Prostate gland (tissue), 2 donors: ENCODE results near the gene TMC4. TPM values are rescaled to one million over a fixed set of nuclear protein-coding genes. Genes with fewer than 3 reads are reported as not detected.
"Not testable (repeated sequence)": the region's sequence is repeated elsewhere in the genome, so short reads cannot be mapped to it uniquely, and the experiment has no call there.

Experiments used
- DNase-seq: peaks from one replicate; pipeline ENCODE4 v3.0.0-alpha.2; 2019; ENCODE audit warnings: low spot score
- H3K27ac ChIP-seq, 2 donors: fragments of 200-600 bp; sonication (generic); 2 replicates each; pipeline ENCODE4 v1.5.1; 2017 to 2019
- H3K27me3 ChIP-seq: fragments of 200-600 bp; sonication (generic); replicated peaks from 2 replicates; pipeline ENCODE4 v1.5.1; 2019; ENCODE audit not compliant: insufficient read depth
- H3K36me3 ChIP-seq, 2 donors: fragments of 200-600 bp; sonication (generic); 1 replicate in 1 of 2; 2 replicates in 1 of 2; pipeline versions ENCODE4 v1.5.1 to v1.8.1; 2017 to 2019
- H3K4me1 ChIP-seq: fragments of 200-600 bp; sonication (generic); replicated peaks from 2 replicates; pipeline ENCODE4 v1.5.1; 2019
- H3K4me3 ChIP-seq, 2 donors: fragments of 200-600 bp; sonication (generic); 2 replicates each; pipeline ENCODE4 v1.5.1; 2017 to 2019
- H3K9me3 ChIP-seq: fragments of 200-600 bp; sonication (generic); 2 replicates; pipeline ENCODE4 v1.5.1; 2017
- POLR2A ChIP-seq: fragments of 450-650 bp; IDR thresholded peaks from one replicate; pipeline ENCODE4 v1.6.1; 2016; ENCODE audit warnings: antibody characterized with exemption, mild to moderate bottlenecking
- POLR2AphosphoS5 ChIP-seq: sonication (generic); formaldehyde crosslinking; IDR thresholded peaks from one replicate; pipeline ENCODE4 v1.6.1; 2017; ENCODE audit warnings: antibody characterized with exemption
- WGBS: methylation state at CpG from one replicate; pipeline ENCODE4 v1.1.5; 2018; 5-methylcytosine and 5-hydroxymethylcytosine counted together
- intact Hi-C: fragments of 100-400 bp; cut with DNase I; formaldehyde crosslinking; loops from one replicate; pipeline ENCODE4 v1.14.2; 2022
- total RNA-seq, 2 donors: library from RNA; depleted of rRNA; stranded (reverse); fragments of >200 nt; gene quantifications; one replicate each; pipeline ENCODE4 v1.1.0, GENCODE V29; 2016
- TF ChIP-seq, protein P1 (sequence below), 4 experiments: fragments of 200-600 bp in 2 of 4; fragments of 450-650 bp in 2 of 4; sonication (generic) in 2 of 4; IDR thresholded peaks; 1 replicate in 3 of 4; 2 replicates in 1 of 4; pipeline ENCODE4 v1.5.1; 2016 to 2019; ENCODE audit warnings: antibody characterized with exemption in 4 of 4, mild to moderate bottlenecking in 2 of 4, moderate library complexity in 2 of 4

Gene TMC4, protein sequence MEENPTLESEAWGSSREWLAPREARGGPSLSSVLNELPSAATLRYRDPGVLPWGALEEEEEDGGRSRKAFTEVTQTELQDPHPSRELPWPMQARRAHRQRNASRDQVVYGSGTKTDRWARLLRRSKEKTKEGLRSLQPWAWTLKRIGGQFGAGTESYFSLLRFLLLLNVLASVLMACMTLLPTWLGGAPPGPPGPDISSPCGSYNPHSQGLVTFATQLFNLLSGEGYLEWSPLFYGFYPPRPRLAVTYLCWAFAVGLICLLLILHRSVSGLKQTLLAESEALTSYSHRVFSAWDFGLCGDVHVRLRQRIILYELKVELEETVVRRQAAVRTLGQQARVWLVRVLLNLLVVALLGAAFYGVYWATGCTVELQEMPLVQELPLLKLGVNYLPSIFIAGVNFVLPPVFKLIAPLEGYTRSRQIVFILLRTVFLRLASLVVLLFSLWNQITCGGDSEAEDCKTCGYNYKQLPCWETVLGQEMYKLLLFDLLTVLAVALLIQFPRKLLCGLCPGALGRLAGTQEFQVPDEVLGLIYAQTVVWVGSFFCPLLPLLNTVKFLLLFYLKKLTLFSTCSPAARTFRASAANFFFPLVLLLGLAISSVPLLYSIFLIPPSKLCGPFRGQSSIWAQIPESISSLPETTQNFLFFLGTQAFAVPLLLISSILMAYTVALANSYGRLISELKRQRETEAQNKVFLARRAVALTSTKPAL
- 10 to 100 TPM; 40.2 to 88.6 TPM for total RNA-seq

DNA sequence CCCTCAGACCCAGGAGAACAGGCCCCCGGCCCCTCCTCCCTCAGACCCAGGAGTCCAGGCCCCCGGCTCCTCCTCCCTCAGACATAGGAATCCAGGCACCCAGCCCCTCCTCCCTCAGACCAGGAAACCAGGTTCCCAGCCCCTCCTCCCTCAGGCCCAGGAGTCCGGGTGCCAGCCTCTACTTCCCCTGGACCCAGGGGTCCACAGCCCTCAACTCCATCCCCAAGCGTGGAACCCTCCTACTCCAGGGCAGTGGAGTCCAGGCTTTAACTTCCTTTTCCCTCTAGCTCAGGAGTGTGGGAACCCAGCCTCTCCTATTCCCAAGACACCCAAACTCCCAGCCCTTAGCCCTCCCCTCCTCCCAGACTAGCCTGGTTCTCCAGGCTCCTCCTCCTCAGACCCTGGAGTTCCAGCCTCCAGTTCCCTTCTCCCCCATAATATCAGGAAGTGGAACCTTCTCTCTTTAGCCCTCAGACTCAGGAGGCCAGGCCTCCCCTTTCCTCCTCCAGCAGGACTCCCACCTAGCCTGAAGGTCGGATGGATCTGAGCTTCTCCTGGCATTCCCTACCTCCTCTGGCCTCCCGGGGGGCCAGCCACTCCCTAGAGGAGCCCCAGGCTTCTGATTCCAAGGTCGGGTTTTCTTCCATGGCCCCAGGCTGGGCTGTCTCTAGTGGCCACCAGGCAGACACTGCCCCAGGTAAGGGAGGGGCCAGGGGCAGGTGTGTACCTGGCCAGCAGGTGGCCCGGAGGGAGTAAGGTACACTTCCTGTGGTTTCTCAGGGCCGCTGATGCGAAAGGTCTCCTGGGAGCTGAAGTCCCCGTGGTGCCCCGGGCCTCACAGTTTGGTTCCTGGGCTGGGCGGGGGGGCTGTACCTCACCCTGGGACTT is at the start of gene TMC4:
Gene TMC4, minus strand, starts transcription at position 690 of the 888 bp plus-strand sequence. Its CDS starts 43 bp downstream, at position 647.
- Histone ChIP-seq H3K9me3 (no peaks in the 10 kb centered on the region), H3K27ac (peak within 1 kb of the TSS; percentile 86 to 89), H3K27me3 (no peaks in the 10 kb centered on the region), H3K4me3 (peak within 1 kb of the TSS; percentile 36 to 42), H3K4me1 (no peaks in the 10 kb centered on the region), H3K36me3 (no peaks in the 10 kb centered on the region)
- intact Hi-C loops: no loop called here
- TF ChIP-seq POLR2A: peak; percentile 51
- TF ChIP-seq, protein P1, sequence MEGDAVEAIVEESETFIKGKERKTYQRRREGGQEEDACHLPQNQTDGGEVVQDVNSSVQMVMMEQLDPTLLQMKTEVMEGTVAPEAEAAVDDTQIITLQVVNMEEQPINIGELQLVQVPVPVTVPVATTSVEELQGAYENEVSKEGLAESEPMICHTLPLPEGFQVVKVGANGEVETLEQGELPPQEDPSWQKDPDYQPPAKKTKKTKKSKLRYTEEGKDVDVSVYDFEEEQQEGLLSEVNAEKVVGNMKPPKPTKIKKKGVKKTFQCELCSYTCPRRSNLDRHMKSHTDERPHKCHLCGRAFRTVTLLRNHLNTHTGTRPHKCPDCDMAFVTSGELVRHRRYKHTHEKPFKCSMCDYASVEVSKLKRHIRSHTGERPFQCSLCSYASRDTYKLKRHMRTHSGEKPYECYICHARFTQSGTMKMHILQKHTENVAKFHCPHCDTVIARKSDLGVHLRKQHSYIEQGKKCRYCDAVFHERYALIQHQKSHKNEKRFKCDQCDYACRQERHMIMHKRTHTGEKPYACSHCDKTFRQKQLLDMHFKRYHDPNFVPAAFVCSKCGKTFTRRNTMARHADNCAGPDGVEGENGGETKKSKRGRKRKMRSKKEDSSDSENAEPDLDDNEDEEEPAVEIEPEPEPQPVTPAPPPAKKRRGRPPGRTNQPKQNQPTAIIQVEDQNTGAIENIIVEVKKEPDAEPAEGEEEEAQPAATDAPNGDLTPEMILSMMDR (IDR thresholded peaks at IDR 0.05): peak in 3 of 4 experiments; percentile 15 to 86 (median 70)
- TF ChIP-seq POLR2AphosphoS5: peak; percentile 62
- peak; percentile 74 for DNase-seq
- WGBS: 17% methylated on average over 11 of the region's 13 CpGs

DNA sequence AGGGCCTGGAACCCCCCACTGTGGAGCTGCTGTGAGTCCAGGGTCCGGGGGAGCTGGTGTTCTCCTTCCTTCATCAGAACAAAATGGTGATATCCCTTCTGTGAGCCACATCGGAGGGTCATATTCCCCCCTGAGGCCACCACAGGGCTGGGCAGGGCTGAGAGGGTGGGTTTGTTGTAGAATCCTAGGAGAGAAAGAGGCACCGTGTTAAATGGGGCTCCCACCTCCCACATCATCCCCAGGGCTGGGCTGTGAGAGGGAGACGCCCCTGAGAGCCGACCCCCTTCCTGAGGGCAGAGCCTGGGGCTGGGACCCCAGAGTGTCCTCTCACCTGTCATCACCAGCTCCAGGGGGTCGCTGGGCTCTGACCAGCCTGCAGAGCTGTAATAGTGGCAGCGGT is 49.0 kb upstream of the TMC4 start:
- DNase-seq, H3K9me3 ChIP-seq, H3K27ac ChIP-seq, intact Hi-C loops, H3K4me3 ChIP-seq, H3K27me3 ChIP-seq, H3K36me3 ChIP-seq, H3K4me1 ChIP-seq: not testable (repeated sequence)
- 80% methylated on average over 7 of the region's 7 CpGs for WGBS

DNA sequence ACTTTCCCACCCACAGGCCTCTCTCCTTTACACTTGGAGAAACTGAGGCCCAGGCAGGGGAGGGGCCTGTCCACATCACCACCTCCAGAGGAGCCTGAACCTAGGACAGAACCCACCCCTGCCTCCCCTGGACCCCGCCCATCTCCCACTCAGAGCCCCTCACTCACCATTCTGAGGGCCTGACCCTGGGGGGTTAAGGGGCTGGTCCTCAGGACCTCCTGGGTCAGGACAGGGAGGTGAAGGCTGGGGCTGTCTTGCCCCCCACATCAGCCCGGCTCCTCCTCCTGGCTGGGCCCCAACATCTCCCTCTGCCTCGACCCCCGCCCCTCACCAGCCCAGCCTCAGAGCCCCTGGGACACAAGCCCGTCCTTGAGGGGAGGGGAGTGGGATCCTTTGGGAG is 46.7 kb upstream of the TMC4 start:
- H3K27me3 ChIP-seq, H3K36me3 ChIP-seq, H3K4me3 ChIP-seq, H3K9me3 ChIP-seq, DNase-seq, H3K27ac ChIP-seq, H3K4me1 ChIP-seq, intact Hi-C loops: not testable (repeated sequence)
- WGBS: 67% methylated on average over 5 of the region's 5 CpGs

DNA sequence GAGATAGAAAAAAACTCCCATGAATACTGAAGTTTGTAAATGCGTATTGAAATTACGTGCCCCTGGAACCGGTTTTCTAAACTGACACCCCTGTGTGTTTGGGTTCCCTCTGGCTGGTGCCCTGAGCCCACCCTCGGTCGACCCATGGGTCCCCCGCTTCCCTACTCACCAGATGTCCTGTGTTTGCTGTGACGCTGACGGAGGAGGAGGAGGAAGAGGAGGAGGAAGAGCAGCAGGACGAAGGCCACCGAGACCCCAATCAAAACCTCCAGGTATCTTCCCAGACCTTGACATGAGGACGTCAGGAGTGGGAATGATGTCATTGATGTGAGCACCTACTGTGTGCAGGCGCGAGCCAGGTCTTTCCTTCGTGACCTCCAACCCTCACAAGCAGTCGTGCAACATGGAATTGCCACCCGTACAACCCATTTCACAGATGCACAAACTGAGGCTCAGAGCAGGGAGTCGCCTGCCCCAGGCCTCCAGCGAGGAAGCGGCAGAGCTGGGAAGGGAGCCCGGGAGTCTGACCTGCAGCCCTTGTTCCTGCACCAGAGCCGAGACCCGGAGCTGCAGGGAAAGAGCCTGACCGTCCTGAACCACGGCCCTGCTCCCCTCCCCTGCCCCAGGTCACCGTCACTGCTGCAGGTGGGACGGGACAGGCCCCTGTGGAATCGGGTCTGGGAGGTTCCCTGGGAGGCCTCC is 46.2 kb upstream of the TMC4 start:
- DNase-seq: no peak
- Histone ChIP-seq H3K4me3 (no peak overlapping the region), H3K9me3 (no peaks in the 10 kb centered on the region)

DNA sequence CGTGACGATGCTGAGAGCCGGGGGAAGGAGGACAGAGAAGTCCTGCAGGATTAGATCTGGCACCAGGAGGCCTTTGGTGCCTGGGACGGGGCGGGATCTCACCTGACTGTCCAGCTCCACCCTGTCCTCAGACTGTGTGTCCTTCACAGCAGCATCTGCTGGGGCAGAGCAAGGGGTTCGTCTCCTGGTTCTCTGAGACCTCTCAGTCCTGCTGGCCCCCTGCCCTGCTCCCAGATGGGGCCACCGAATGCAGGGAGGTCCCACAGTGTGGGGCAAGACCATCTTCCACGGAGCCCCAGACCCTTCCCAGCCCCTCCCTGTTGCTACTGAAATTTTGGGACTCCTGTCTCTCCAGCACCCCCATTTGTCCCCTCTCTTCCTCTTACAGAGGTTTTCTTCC is 45.3 kb upstream of the TMC4 start:
- Histone ChIP-seq H3K27me3 (peaks cover 2% of the 10 kb centered on the region), H3K27ac (no peak overlapping the region), H3K4me3 (no peak overlapping the region), H3K9me3 (no peaks in the 10 kb centered on the region), H3K36me3 (no peaks in the 10 kb centered on the region), H3K4me1 (no peaks in the 10 kb centered on the region)
- no peak for TF ChIP-seq POLR2AphosphoS5
- TF ChIP-seq, protein P1 (IDR thresholded peaks at IDR 0.05): no peak
- 69% methylated on average over 8 of the region's 8 CpGs for WGBS
- no peak for DNase-seq
- intact Hi-C loops: no loop called here

More for the DNA sequence above, 46.2 kb upstream of the TMC4 start:
- Histone ChIP-seq H3K27me3 (peaks cover 2% of the 10 kb centered on the region), H3K27ac (no peak overlapping the region), H3K36me3 (no peaks in the 10 kb centered on the region), H3K4me1 (no peaks in the 10 kb centered on the region)
- 87% methylated on average over 27 of the region's 27 CpGs for WGBS
- intact Hi-C loops: no loop called here
- TF ChIP-seq POLR2AphosphoS5 (no peak), POLR2A (no peak)
- TF ChIP-seq, protein P1 (IDR thresholded peaks at IDR 0.05): no peak

DNA sequence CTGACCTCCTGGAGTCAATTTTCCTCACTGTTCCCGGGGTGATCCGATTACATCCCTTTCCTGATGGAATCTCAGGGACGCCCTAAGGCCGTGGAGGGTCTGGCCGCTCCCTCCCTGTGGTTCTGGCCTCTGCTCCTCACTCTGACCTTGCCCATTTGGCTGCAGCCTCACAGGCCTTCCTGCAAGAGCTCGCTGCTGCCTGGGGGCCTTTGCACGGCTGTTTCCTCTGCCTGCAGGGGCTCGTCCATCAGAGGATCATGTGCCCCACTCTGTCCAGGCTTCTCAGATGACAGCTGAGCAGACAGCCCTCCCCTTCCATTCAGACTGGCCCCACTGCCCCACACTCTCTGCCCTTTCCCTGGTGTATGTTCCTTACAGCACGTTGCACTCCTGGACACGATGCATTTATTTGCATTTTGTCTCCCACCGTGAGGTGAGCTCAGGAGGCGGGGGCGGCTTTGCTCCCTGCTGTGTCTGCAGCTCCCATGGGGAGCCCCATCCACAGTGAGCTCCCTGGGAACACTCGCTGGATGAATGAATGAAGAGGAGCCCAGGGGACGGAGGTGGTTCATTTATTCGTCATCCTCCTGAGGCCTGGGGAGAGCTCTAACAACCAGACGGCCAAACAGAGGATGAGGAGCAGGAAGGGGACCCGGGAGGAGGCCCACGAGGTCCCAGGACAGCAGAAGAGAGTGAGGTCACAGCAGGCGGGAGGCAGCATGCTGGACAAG is 44.7 kb upstream of the TMC4 start:
- DNase-seq, H3K27ac ChIP-seq, intact Hi-C loops, H3K4me1 ChIP-seq, H3K27me3 ChIP-seq, H3K4me3 ChIP-seq, H3K36me3 ChIP-seq, H3K9me3 ChIP-seq: not testable (repeated sequence)
- 51% methylated on average over 19 of the region's 20 CpGs for WGBS
